Daoy (cell line): ENCODE measurements around the gene TRAPPC3L. TPM values are rescaled to one million over a fixed set of nuclear protein-coding genes. Genes with fewer than 3 reads are reported as not detected.

Source experiments
- DNase-seq: peaks from one replicate; pipeline ENCODE4 v3.0.0-alpha.2; 2015; ENCODE audit warnings: low read depth
- total RNA-seq: library from RNA; depleted of rRNA; stranded (reverse); fragments of >200 nt; shearing (Covaris generic); gene quantifications from 2 replicates; pipeline ENCODE4 v1.2.3, GENCODE V29; 2014; rRNA removed

TRAPPC3L gene
- total RNA-seq, result not detected in 2 replicates

DNA sequence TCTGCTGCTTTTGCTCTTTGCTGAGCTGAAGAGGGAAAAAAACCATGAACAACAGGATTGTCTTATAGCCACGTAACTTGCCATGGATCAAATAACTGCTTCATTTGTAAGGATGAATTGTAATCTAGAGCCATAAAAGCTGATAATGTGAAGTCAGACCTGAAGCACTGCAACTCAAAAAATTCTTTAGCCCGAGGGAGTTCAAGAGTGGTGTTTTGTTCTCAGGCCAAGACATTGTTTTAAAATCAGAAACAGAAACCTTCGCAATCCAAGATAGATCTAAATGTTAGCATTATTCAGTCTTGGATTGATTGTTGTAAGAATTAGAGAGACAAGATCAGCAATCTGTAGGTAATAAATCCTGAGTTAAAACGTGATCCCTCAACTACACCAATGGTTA lies at the start of gene TRAPPC3L:
TRAPPC3L (minus strand) TSS at position 34 of the 400 bp plus-strand sequence. CDS start 170 bp downstream, outside the sequence.
- no peak for DNase-seq

DNA sequence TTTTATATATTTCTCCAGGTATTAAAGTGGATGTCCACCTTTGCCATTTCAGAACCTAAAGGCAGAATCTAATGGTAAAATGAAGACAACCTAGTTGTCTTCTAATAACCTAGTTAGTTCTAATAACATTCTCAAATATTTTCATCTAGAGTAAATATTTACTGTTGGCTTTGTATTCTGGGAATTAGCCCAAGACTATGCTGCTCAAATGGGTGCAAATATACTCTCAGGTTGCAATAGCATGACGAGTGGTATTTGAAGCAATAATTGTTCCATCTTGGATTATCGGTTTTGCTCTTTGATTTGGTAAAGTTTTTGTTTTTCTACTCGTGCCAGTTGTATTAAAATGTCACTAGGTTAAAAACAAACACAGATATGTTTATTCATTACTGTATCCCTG lies 49.8 kb upstream of the TRAPPC3L start:
- DNase-seq, result no peak

DNA sequence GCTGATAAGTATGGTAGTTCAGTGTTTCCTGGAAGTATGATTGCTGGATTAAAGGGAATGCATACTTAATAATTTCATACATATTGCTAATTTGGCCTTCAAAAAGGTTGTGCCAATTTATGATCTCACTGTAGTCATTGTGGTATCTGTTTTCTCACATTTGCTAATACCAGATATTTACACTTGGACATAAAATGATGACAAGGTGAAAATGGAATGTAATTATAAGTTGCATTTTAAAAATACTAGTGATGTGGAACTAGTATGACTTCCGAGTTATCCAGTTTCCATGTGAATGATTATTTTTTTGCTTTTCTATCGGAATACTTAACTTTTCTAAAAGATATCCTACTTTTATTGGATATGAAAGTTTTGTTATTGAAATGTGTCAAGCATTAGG lies 41.3 kb upstream of the TRAPPC3L start:
- no peak for DNase-seq

DNA sequence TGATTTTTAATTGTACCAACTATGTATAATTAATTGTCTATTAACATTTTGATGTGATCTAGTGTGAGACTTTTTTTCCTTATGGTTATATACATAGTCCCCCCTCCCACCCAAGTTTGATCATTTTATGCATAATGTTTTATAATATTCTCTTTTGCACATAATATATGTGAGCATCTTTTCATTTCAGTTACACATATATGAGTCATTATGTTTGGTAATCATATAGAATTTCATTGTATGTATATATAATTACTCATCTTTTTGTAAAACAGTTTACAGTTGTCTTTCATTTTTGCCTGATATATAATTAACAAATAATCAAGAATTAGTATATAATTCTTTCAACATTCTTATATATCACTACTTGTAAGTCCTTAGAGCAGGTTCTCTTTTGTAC lies 40.8 kb upstream of the TRAPPC3L start:
- no peak for DNase-seq

DNA sequence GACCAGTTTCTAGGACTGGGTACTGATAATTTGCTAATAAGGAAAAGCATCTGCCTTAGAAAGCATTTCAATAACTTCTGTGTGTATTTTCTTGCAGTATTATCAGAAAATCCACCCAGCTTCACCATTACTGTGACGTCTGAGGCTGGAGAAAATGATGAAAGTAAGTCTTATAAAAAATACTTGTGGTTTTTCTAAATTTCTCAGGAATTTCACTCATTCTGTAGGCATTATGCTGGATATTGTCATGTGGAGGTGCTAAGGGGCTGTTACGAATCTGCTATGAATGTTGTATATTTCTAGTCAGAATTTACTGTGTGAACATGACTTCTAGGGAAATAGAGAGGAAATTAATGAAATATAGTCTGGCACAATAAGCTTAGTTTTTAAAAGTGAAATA lies 34.7 kb upstream of the TRAPPC3L start:
- DNase-seq, result no peak

DNA sequence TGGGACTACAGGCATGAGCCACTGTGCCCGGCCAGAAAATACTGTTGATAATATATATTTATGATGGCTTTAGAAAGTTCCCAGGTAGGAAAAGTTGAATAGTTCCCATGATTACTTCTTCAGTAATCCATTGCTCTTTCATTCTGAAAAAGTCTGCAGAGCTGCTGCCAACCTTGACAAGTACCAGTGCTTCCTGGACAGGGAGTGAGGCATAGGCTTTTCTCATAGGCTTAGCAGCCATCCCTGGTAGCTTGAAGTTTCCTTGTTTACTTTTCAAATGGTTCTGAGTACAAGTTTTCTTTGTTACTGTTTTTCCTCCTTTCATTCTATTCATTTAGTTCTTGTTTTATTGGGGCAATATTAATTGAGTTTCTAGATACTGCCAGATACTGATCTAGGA lies 33.7 kb upstream of the TRAPPC3L start:
- no peak for DNase-seq

DNA sequence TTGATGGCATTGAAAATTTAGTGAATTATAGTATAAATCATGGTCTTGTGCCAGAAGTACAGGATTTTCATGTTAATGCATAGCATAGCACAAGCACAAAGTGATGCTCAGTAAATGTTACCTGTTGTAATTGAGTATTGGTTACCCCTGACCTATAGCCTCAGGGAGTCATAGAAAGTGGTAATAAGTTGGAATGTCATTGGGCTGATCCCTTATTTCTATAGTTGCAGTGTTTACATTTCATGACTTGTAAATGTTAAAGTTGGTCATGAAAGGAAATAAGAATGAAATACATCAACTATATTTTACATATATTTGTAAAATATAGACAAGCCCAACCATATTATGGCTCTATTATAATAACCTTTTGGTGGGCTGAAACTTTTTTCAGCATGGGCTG lies 32.9 kb upstream of the TRAPPC3L start:
- no peak for DNase-seq

DNA sequence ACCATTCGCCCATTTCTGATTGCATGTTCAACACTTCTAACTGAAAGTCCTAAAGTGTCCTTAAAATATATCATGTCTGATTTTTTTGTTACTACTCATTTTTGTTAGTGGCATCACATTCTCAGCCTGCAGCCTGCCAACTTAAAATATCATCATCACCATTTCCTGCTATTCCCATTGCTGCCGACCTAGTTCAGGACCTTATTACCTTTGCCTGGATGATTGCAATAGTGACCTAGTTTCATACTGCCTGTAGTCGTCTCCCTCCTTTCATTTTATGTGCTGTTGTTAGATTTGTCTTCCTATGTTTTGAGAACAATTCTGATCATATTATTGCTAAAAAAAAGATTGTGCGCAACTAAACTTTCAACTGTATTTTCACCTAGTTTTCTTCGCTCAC lies 32.0 kb upstream of the TRAPPC3L start:
- no peak for DNase-seq

DNA sequence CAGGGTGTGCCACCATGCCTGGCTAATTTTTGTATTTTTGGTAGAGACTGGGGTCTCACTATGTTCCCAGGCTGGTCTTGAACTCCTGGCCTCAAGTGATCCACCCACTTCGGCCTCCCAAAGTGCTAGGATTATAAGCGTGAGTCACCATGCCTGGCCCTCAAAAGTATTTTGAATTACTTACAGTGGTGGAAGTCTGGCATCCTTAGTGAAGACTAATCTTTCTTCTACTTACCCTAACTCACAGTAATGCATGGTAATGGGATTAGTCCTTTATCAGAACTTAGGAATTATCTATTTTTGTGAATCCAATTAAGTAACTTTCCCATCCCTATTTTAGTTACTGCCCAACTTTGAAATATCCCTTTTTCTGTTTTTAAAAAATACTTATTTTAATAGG lies 29.7 kb upstream of the TRAPPC3L start:
- no peak for DNase-seq

DNA sequence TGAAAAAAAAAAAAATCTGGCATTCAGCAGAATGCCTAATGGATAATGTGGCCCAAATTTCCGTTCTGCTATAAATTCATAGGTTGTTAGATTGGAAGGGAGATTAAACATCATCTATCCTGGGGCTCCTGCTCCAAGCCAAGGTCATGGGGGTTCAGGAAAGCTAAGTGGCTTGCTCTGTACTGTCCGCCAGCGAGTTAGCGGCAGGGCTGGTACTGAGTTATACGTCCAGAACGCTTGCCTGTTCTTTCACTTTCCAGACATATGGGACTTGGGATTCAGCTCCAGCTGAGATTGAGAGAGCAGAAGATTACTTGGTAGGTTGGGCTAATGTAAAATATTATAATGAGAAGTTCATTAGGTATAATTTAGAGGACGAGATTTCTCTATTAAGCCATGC lies 26.7 kb upstream of the TRAPPC3L start:
- peak; percentile 46 for DNase-seq

DNA sequence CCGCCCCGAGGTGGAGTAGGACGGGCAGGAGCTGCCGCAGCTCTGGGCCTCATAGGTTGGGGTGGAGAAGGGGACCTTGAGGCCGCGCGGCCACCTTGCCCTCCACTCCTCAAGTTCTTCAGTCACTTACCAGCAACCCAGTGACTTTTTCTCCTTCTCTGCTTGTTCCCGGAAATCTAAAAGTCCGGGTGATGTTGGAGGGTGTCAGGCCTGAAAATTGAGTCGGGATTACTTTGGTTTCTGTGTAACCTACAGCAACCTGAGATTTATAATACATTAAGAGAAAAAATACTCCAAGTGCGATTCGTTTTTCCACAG lies 26.2 kb upstream of the TRAPPC3L start:
- no peak for DNase-seq

DNA sequence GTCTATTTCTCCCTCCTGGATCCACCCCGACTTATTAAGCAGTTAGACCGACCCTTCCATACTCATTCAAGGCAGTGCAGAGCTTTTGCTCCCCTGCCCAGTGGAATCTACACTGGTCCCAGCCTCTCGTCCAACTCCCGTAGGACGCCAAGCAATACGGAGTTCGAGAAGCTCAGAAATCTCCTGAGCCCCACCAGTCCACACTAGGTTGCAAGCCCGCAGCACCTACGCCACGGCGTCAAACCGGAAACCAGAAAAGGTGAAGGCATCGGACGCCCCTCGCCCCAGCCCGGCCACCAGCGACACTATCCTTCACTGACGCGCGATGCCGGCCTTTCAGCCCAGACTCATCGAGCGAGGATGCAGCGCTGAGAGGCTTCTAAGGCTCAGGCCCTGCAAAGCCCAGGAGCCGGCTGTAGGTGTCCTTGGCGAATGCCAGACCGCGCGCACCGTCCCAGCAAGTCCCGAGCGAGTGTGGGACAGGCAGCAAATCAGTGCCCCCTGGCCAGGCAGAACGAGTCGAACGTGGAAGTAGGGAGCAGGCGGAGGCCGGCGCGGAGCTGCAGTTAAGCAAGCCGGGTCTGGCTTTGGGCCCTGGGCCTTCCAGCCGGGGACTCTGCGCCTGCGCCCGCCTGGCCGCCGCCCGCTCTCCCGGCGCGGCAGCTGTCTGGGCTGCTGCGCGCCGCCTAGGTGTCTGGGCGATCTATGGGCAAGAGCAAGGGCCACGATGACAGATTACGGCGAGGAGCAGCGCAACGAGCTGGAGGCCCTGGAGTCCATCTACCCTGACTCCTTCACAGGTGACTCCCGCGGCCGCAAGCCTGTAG lies 25.6 kb upstream of the TRAPPC3L start, which contains the start of gene RWDD1:
RWDD1 (plus strand) TSS at position 649 of the 827 bp plus-strand sequence; CDS start at position 728, 79 bp downstream.
- peak; percentile 99 for DNase-seq

DNA sequence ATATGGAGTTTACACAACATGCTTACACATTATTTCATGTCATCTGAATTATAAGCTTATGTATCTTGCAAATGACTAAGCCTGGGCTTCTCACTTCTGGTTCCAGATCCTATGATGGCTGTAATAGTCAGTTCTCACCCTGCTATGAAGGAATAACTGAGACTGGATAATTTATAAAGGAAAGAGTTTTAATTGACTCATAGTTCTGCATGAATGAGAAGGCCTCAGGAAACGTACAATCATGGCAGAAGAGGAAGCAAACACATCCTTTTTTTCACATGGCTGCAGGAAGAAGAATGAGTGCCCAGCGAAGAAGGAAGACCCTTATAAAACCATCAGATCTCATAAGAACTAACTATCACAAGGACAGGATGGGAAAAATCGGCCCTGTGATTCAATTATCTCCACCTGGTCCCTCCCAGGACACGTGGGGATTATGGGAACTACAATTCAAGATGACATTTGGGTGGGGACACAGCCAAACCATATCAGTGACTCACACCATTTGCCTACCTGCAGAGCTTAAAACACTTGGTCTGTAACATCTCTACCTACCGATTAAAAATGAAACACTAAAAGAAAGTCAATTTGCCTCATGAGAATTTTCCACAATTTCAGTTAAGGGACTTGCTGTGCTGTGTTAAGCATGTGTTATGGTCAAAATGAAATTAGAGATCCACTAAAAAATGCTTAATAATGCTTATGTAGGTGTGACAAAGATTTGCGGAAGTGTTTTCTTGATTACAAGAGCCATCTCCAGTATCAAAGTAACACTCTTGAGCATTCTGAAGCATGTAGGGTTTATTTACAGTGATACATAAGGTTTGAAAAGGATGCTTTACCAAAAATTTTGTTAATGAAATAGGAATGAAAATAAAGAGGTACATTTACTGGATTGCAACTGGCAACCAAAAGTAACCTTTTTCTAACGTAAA lies 23.6 kb upstream of the TRAPPC3L start:
- DNase-seq, result no peak

DNA sequence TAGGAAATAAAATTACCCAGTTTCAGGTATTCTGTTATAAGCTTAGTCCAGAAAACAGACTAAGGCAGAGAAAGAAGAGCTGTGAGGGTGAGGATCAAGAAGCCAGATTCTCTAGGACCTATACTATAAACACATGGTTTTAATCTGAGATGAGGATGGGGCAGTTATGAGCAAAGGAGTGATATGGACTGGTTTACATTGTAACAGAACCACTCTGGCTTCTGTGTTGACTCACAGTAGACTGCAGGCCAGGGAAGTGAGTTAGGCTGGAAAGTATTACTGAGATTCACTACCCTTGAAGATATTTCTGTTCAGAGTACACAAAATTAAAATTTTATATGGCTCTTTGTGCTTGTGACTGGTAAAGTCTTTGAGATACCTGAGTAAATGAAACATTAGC lies 22.6 kb upstream of the TRAPPC3L start:
- no peak for DNase-seq

DNA sequence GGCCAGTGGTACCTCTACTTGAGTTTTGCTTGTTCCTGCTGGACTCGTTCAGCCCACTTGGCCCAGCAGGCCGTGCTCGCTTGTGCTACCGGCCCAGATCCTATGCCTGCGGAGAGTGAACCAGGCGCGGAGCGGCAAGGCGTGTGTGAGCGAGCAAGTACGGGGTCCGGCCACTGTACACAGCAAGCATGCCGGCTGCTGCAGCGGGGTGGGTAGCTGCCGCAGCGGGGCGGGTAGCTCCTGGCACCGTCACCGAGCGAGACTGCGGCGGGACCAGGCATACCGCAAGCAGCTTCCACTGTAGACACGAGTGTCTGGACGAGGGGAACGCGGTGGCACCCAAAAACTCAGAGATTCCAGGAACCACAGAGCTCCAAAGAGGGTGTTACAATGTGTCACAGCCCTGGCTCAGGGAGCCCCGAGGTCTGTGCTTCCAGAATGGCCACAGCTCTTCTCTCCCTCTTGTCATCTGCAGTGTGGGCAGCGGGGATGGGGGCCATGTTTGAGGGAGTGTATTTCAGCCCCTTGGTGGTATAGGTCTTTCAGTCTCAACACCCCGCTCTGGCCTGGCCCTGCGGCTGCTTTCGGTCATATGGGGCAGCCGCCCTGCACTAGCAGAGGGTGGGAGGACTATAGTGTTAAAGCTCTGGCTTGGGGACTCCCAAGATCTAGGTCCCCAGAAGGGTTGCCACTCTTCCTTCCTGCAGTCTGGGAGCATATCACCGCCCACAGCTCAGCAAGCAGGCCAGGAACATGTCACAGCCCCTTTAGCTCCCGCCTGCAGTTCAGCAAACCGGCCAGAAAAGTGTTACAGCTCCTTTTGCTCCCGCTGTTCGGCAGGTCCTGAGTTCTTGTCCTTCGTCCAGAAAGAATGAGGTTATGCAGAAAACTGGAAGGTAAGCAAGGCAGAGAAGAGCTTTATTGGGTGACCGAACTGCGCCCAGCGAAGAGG lies 19.7 kb upstream of the TRAPPC3L start:
- no peak for DNase-seq

DNA sequence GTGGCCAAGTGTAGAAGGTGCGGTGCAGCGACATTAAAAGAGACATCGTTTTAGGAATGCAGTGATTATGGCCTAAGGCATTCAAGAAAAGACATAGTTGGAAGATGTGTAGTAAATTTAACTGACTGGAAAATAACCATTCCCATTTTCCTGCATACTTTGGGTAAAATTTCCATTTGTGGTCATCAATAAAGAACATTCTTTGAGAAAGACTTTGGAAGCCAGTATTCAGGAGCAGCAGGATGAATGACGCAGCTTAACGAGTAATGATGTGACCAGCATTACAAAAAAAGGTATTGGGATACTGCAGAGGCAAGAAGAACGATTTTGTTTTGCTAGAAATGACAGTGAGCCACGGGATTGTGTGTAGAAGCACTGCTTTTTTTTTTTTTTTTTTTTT lies 18.8 kb upstream of the TRAPPC3L start:
- no peak for DNase-seq

DNA sequence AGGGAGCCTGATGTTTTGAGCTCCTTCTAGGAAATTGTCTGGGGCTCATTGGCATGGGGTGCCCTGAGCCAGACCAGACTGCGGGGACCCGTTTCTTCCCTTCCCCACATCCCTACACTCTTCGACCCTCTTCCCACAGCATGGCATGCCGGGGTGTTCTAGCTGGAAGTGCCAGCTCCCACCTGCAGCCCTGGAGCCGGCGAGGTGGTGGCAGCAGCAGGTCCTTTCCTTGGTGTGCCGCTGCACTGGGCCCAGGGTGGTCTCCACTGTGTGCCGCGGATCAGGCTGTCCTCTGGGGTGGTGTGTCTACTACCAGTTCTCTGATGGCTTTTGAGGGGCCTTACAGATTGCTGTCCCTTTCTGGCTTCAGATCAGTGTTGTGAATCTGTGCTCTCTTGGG lies 18.3 kb upstream of the TRAPPC3L start:
- no peak for DNase-seq

DNA sequence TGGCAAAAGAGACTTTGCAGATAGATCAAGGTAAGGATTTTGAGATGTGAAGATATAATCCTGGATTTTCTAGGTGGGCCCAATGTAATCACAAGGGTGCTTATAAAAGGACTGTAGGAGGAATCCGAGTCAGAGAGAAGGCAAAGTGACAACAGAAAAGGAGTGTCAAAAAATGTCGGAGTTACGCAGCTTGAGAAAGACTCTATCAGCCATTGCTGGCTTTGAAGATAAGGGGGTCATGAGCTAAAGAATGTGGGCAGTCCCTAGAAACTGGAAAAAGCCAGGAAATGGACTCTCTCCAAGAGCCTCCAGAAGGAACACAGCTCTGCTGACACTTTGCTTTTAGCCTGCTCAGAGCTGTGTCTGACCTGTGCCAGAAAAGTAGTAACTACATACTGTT lies 17.1 kb upstream of the TRAPPC3L start:
- no peak for DNase-seq

DNA sequence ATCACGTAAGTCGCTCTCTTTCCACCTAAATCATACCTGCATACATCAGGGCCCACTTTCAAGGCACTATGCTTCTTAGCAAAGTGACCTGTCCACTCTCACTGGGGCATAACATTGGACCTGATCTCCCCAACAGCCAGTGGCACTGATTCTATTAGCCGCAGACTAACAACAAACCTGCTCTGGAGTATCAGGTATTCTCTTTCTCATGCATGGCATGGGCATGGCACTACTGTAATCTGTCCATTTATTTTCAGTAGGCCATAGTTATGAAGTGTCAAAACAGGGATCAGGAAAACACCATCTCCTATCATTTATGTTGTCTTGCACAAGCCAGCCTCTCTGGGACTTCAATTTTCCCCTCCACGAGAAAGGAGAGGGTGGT lies 16.5 kb upstream of the TRAPPC3L start:
- no peak for DNase-seq

DNA sequence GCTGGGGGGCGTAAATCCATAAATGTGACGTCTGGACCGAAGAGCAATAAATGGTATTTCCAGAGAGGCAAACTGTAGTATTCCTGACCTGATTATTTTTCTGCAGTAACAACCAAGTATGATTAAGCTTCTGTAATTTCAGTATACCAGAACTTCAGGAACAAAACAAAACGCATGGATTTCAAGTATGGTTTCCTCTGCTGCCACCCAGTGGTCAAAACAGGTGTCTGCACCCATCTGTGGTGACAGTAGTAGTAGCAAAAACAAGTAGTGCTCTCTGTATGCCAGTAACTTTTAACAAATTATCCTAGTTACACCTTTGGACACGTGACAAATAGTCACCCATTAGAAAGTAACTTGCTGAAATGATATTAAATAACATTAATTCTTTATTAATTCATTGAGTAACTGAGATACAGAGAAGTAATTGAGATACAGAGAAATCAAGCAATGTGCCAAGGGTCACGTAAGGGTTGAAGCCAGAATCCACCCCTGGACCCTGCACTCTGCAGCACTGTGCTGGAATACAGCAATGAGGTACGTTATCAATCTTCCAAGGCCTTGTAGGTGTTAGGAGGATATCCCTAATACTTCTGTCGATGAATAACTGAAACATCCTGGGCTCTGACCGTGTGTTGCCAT lies 16.0 kb upstream of the TRAPPC3L start:
- DNase-seq, result peak; percentile 61

DNA sequence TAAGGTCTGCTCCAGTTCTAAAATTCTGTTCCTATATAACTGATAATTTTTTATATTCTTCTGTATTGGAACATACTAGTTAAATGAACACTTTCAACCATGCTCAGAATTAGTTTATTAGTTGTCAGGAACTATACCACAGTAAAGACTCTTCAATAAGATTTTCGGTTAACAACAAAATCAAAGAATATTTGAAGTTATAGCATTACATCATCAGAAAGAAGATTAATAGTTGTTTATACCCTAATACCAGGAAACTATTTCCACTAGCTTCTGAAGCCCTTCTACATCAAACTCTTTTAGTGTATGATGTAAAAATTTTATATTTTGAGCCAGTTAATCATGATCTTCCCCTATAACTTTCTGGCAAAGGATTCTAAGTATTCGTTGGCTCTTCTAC lies 14.6 kb upstream of the TRAPPC3L start:
- DNase-seq, result no peak
